Muscle layer of colon (tissue), 2 donors: ENCODE measurements around the gene DIP2C.

Experiments used
- H3K27ac ChIP-seq: one replicate; pipeline ENCODE4 v1.7.0; 2013; ENCODE audit warnings: low read depth, mild to moderate bottlenecking, low read length, moderate library complexity
- H3K27me3 ChIP-seq, 2 donors: one replicate each; pipeline ENCODE4 v1.7.0; 2013; ENCODE audit warnings: low read length in 2 of 2, mild to moderate bottlenecking in 2 of 2; ENCODE audit not compliant: insufficient read depth in 2 of 2, control insufficient read depth in 1 of 2
- H3K36me3 ChIP-seq: one replicate; pipeline ENCODE4 v1.7.0; 2013; ENCODE audit warnings: mild to moderate bottlenecking, low read length; ENCODE audit not compliant: insufficient read depth
- H3K4me1 ChIP-seq: one replicate; pipeline ENCODE4 v1.7.0; 2013; ENCODE audit warnings: mild to moderate bottlenecking, low read length; ENCODE audit not compliant: insufficient read depth
- H3K4me3 ChIP-seq, 2 donors: one replicate each; pipeline ENCODE4 v1.7.0; 2013; ENCODE audit warnings: low read length in 2 of 2, low read depth in 1 of 2, mild to moderate bottlenecking in 1 of 2, moderate library complexity in 1 of 2
- H3K9ac ChIP-seq: one replicate; pipeline ENCODE4 v1.7.0; 2013; ENCODE audit warnings: low read length
- H3K9me3 ChIP-seq: one replicate; pipeline ENCODE4 v1.7.0; 2013; ENCODE audit warnings: mild to moderate bottlenecking, low read length
- donor health status: abdominal sarcoma.
- donor health status: Adenocarcinoma of cecum.

DIP2C gene

DNA sequence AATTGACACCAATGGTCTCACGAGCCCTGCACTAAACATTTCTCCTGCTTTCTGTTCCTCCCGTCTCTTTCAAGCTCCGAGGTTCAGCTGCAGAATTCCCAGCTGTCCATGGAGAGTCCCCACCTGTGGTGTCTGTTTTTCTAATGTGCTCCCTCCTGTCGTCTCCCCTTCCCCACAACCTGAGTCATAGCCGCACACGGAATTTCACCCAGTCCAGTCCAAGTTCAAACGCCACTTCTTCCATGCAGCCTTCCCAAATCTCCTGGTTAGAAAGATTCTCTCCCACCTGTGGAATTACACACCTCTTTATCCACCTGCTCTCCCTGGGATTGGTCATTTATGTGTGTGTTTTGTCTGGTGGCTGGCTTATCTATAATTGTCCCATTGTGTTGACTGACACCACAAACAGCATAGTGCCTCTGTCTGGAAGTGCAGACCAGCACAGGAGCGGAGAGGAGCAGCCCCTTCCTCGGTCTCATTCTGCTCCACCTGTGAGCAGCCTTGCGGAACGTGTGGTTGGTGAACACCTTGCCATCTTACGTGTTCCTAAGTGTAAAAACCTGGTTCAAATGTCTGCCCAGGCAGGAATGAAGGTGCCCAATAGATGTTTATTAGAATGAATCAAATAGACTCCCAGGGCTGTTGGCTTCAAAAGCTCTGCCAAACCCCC lies 3.3 kb upstream of the DIP2C start:
- H3K27me3 ChIP-seq: no peaks in the 10 kb centered on the region
- H3K36me3 ChIP-seq: no peaks in the 10 kb centered on the region
- H3K27ac ChIP-seq: no peak overlapping the region
- H3K9me3 ChIP-seq: no peaks in the 10 kb centered on the region
- H3K9ac ChIP-seq: no peak overlapping the region
- no peak overlapping the region for H3K4me3 ChIP-seq
- peaks cover 9% of the 10 kb centered on the region for H3K4me1 ChIP-seq

DNA sequence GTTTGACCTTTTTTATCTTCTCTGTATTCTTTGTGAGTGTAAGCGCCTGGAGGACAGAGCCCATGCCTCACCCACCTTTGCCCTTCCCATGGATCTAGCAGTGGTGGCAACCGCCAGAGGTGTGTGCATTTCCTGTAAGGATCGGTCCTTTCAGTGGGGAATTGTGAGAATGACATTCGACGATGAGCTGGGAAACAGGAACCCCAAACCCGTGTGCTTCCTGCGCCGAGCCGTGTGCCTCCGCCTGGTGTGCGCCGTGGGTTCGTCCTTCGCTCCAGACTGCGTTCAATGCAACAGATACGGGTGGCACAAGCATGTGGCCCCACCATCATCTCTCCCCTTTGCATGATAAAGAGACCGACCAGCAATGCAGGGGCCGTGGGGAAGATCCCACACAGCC lies 1.7 kb upstream of the DIP2C start:
- no peaks in the 10 kb centered on the region for H3K36me3 ChIP-seq
- H3K27me3 ChIP-seq: no peaks in the 10 kb centered on the region

DNA sequence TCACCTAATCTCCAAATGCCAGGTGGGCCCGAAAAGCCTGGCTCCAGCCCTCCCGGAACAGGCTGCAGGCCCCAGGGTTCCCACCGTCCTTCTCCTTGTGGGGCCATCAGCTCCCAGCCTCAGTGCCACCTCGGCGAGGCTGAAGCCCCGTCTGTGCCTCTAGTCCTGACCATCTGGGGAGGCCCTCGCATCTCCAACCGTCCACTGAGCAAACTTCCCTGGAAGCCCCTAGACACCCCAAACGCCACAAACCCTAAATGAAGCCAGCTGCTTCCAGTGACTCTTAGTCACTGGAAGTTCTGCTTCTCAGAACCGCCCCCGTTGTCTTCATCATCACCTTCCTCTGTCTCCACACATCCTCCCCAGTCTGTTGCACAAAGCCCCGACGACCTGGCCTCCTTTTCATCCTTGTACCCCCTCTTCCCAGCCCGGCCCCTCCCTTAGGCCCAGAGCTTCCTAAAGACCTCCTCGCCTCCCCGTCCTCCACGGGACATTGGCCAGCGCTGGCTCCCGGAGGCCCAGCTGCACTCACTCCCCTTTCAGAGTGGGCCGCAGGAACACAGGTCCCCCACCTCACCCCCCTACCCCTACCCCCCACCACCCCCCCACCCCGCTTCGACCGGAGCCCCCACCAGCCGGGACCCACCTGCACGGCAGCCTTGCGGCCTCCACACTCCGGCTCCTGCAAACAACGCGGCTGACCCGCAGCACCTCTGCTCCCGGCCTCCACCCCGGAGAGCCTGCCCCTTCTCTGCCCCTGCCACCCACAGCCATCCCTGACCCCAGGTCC lies 1.1 kb upstream of the DIP2C start:
- H3K9me3 ChIP-seq: no peaks in the 10 kb centered on the region
- H3K36me3 ChIP-seq: no peaks in the 10 kb centered on the region
- H3K4me3 ChIP-seq: peak overlapping the region; percentile 52 to 76
- H3K27ac ChIP-seq: peak overlapping the region; percentile 87
- H3K9ac ChIP-seq: peak overlapping the region; percentile 91
- H3K4me1 ChIP-seq: peaks cover 23% of the 10 kb centered on the region
- H3K27me3 ChIP-seq: no peaks in the 10 kb centered on the region

More for the DNA sequence above, 1.7 kb upstream of the DIP2C start:
- H3K4me1 ChIP-seq: peaks cover 23% of the 10 kb centered on the region
- no peak overlapping the region for H3K4me3 ChIP-seq
- H3K9ac ChIP-seq: no peak overlapping the region
- H3K9me3 ChIP-seq: no peaks in the 10 kb centered on the region
- no peak overlapping the region for H3K27ac ChIP-seq

DNA sequence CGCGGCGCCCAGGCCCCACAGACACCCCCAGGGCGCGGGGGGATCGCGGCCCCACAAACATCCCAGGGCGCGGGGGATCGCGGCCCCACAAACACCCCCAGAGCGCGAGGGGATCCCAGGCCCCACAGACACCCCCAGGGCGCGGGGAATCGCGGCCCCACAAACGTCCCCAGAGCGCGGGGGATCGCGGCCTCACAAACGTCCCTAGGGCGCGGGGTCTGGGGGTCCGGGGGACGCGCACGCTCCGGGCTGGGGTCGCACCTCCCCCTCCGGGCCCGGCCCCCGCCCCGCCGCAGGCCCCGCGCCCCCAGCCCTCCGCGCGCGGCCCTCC lies 382 bp downstream of the DIP2C start:
- Histone ChIP-seq H3K36me3 (no peaks in the 10 kb centered on the region), H3K4me3 (peak overlapping the region; percentile 78 to 99), H3K27me3 (no peaks in the 10 kb centered on the region), H3K4me1 (peaks cover 29% of the 10 kb centered on the region), H3K9ac (peak overlapping the region; percentile 80), H3K27ac (peak overlapping the region; percentile 90), H3K9me3 (no peaks in the 10 kb centered on the region)

DNA sequence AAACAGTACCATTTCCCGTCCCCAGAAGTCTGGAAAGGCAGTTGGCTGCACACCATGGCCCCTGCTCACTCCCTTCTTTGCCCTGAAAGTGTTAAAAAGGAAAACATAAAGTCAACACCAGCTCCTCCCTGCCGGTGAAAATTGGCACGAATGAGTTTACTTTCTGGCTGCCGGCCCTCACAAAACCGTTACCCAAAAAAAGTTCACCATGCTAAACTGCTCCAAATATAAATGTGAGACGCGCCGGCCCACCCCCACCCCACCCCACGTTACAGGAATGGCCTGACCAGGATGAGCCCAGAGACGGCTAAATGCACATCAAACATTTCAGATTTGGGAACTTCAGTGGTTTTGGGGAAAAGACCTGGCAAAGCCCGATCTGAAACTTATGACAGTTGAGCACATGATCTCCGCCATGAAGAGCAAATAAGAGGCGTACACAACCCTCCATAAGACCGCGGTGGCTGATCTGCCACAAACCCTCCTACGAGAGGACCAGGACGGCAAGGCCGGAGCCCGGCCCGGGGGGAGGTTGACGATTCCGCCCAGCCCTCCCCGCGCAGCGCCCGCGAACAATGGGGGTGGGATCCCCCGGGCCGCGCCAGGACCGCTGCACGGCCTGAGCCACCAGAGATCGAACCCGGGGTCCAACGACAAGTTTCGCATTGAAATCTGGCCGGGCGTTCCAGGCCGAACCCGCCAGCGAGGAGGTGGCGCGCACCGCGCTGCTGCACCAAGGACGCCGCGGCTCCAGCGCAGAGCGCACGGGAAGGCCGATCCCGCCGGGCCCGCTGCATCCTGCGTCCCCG lies 952 bp downstream of the DIP2C start:
- H3K36me3 ChIP-seq: no peaks in the 10 kb centered on the region
- peak overlapping the region; percentile 80 for H3K9ac ChIP-seq
- H3K27me3 ChIP-seq: no peaks in the 10 kb centered on the region
- H3K4me1 ChIP-seq: peaks cover 32% of the 10 kb centered on the region
- H3K27ac ChIP-seq: peak overlapping the region; percentile 90
- peak overlapping the region; percentile 78 to 99 for H3K4me3 ChIP-seq
- no peaks in the 10 kb centered on the region for H3K9me3 ChIP-seq

DNA sequence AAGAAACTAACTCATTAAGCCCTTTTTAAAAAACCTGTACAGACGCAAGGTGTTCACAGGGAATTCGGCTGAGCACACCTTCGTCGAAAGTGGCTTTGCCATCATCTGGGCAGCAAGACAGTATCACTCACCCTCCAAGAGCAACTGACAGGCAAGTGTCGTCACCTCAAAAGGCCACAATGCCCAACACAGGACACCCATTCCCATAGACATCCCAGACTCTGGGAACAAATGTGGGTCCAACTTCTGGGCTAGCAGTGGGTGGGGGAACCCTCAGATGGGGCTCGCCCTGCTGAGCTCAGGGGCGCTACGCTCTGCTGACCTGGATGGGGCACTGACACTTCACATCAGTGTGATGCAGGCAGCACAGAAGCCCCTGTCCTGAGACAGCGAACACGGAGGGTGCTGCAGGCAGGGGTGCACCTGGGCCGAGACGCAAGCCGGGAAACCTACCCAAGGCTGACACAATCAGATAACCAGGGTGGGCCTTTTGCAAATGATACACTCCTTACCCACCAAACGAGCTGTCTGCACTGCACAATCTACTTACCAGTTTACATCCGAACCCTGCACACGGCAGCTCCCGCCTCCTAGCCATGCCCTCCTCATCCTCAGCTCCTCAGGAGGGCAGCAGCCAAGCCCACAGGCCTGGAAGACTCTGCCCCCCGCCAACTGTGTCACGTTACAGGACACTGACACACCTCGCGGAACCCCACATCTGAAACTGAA lies 1.7 kb downstream of the DIP2C start:
- H3K4me3 ChIP-seq: peak overlapping the region; percentile 78 to 99
- H3K9ac ChIP-seq: peak overlapping the region; percentile 80
- H3K9me3 ChIP-seq: no peaks in the 10 kb centered on the region
- H3K36me3 ChIP-seq: no peaks in the 10 kb centered on the region
- H3K27me3 ChIP-seq: no peaks in the 10 kb centered on the region
- peak overlapping the region; percentile 83 for H3K27ac ChIP-seq
- peaks cover 35% of the 10 kb centered on the region for H3K4me1 ChIP-seq

DNA sequence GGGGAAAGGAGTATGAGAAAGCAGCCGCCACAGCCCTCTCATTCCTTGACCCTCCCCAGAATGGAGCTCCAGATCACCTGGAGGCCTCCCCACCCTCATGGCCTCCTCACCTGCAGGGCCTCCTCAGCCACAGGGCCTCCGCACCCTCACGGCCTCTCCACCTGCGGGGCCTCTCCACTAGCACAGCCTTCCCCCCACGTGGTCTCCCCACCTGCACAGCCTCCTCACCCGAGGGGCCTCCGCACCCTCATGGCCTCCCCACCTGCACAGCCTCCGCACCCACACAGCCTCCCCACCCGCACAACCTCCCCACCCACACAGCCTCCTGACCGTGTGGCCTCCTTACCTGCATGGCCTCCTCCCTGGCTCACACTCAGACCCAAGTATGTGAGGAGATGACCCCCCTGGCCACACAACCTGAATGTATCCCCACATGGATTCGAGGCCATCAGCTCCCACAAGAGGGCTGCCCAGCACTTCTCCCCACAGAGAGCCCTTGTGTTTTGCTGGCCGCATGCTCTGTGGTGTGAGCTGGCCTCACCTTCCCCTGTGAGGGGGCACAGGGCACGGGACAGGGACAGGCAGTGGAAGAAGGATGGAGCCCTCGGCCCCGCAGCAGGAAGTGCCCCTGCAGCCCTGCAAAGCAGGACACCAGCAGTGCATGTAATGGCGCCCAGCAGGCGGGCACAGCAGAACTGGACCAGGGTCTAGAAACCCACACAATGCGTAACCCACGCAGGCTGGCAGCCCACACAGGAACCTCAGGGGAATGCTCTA lies 3.1 kb downstream of the DIP2C start:
- Histone ChIP-seq H3K27me3 (no peaks in the 10 kb centered on the region), H3K4me3 (no peak overlapping the region), H3K9me3 (no peaks in the 10 kb centered on the region), H3K4me1 (peaks cover 38% of the 10 kb centered on the region), H3K9ac (no peak overlapping the region), H3K36me3 (no peaks in the 10 kb centered on the region), H3K27ac (peak overlapping the region; percentile 7)

DNA sequence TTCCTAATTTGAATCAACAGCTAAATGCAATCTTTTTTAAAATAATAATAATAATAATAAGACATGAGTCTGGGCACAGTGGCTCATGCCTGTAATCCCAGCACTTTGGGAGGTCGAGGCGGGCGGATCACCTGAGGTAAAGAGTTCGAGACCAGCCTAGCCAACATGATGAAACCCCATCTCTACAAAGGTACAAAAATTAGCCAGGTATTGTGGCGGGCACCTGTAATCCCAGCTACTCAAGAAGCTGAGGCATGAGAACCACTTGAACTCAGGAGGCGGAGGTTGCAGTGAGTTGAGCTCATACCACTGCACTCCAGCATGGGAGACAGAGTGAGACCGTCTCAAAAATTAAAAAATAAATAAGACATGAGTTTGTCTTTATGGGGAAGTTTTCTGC lies 3.9 kb downstream of the DIP2C start:
- Histone ChIP-seq H3K4me1 (peaks cover 45% of the 10 kb centered on the region), H3K9ac (no peak overlapping the region), H3K9me3 (no peaks in the 10 kb centered on the region), H3K27me3 (no peaks in the 10 kb centered on the region), H3K27ac (no peak overlapping the region), H3K4me3 (no peak overlapping the region), H3K36me3 (no peaks in the 10 kb centered on the region)

DNA sequence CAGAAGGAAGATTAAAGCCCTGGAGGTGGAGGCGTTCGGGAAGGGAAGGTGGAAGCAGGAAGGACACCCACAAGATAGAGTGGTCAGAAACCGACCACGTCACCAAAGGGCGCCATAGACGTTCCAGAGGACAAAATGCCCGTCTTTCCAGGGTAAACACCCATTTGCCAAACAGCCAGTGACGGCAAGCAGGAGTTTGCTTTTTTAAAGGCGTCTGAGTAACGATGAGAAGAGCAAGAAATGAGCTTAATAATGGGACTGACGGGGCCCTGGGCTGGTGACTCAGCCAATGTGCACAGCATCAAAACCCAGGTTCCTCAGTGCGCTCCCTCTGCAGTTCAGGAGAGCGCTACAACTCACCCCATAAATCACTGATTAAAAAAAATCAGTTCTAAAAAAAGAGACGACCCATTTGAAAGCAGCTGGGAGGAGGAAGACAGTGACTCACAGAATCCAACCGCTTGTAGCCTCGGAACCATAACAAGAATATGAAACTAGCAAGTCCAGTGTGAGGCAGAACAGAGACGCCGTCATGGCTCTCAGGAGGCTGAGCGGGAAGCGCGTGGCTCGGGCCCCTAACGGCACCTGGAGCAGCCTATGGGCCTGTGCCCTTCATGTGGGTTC lies 5.9 kb downstream of the DIP2C start:
- no peaks in the 10 kb centered on the region for H3K27me3 ChIP-seq
- H3K27ac ChIP-seq: peak overlapping the region; percentile 87
- H3K9me3 ChIP-seq: no peaks in the 10 kb centered on the region
- peaks cover 51% of the 10 kb centered on the region for H3K4me1 ChIP-seq
- H3K4me3 ChIP-seq: peak overlapping the region in 1 of 2 donors; percentile 59
- peak overlapping the region; percentile 84 for H3K9ac ChIP-seq
- H3K36me3 ChIP-seq: no peaks in the 10 kb centered on the region

DNA sequence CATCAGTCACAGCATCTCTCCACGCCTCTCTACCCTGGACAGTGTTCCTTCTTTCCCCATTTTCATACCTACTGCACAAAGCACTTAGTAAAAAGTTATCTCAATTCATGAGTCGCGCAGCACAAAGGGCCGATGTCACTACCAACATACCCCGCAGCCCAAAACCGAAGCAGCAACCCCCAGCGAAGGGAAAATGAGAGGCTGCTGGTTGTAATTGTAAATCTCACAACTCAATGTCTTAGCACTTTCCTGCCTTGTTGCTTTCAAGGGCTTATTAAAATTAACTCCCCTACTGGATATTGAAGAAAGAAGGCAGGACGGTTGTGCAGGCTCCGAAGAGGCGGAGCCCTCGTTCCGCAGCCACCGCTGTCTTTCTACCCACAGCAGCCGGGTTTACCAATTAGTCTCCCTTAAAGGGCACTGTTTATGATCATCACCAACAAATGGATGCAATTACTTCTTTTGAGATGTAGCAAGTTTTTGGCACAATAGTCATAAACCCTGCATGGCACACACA lies 6.5 kb downstream of the DIP2C start:
- Histone ChIP-seq H3K9me3 (no peaks in the 10 kb centered on the region), H3K4me3 (no peak overlapping the region), H3K27ac (peak overlapping the region; percentile 87), H3K27me3 (no peaks in the 10 kb centered on the region), H3K36me3 (no peaks in the 10 kb centered on the region), H3K9ac (peak overlapping the region; percentile 84), H3K4me1 (peaks cover 52% of the 10 kb centered on the region)
